ENCODE measurements around the gene BCAP29.

BCAP29 gene, protein sequence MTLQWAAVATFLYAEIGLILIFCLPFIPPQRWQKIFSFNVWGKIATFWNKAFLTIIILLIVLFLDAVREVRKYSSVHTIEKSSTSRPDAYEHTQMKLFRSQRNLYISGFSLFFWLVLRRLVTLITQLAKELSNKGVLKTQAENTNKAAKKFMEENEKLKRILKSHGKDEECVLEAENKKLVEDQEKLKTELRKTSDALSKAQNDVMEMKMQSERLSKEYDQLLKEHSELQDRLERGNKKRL

DNA sequence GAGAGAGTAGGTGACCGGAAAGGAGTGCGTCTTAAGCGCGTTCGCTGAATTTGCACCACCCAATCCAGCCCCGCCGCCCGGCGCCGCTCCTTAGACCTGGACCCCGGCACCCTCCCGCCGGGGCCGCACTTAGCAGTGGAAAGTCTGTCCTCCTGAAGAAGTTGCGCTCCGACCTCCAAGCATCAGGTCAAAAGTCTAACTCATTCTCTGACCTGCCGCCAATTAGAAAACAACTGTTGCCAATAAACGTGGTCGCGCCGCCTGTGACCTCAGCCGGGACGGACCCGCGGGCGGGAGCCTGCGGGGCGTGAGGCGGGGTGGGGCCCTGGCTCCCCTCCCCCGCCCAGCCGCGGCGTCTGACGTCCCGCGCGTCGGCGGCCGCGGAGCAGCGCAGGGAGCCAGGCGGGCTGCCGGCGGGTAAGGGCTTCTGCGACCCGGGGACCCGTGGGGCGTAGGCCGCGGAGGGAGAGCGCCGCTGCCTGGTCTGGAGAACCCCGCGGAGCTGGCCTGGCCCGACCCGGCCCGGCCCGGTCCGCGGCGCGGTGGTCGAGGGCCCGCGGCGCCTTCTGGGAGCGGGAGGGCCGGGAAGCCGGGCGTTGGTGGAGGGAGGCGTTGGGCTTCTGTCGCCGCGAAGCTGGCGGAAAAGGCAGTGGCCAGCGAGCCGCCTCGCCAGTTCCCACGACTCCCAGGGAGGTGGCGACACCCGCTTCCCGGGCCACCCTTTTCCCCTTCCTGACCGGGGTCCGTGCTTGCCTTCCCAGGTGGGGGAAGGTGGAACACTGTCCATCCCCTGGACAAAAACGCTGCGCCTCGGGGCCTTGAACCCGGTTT, at the start of gene BCAP29:
BCAP29 (plus strand) TSS at position 362 of the 831 bp plus-strand sequence. CDS start 527 bp downstream, outside the sequence.
- TF ChIP-seq TCF12 (IDR thresholded peaks at IDR 0.05; ENCODE audit: low read depth) (no peak), ZBTB7A (IDR thresholded peaks at IDR 0.05; ENCODE audit: low read depth) (peak; percentile 49), NFIC (IDR thresholded peaks at IDR 0.05) (no peak), TEAD4 (IDR thresholded peaks at IDR 0.05) (no peak), EP300 (IDR thresholded peaks at IDR 0.05; ENCODE audit: borderline replicate concordance) (0 out of 2 replicates have a peak, but pooled peaks have one; percentile 9), EGR1 (IDR thresholded peaks at IDR 0.05) (no peak), CREB1 (IDR thresholded peaks at IDR 0.05; ENCODE audit: low read depth) (peak; percentile 61; the same call in 1 of the 2 replicates), FOXM1 (IDR thresholded peaks at IDR 0.05; ENCODE audit: borderline replicate concordance, low read depth) (no peak), TAF1 (IDR thresholded peaks at IDR 0.05; ENCODE audit: low read depth) (peak; percentile 39; the same call in 1 of the 2 replicates), RAD21 (IDR thresholded peaks at IDR 0.05; ENCODE audit: low read depth) (peak; percentile 2; the same call in 1 of the 2 replicates), CEBPB (IDR thresholded peaks at IDR 0.05) (0 out of 2 replicates have a peak, but pooled peaks have one; percentile 15)
- TF ChIP-seq, protein P1, sequence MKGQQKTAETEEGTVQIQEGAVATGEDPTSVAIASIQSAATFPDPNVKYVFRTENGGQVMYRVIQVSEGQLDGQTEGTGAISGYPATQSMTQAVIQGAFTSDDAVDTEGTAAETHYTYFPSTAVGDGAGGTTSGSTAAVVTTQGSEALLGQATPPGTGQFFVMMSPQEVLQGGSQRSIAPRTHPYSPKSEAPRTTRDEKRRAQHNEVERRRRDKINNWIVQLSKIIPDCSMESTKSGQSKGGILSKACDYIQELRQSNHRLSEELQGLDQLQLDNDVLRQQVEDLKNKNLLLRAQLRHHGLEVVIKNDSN (IDR thresholded peaks at IDR 0.05) = no peak
- TF ChIP-seq, protein P2, sequence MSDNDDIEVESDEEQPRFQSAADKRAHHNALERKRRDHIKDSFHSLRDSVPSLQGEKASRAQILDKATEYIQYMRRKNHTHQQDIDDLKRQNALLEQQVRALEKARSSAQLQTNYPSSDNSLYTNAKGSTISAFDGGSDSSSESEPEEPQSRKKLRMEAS (IDR thresholded peaks at IDR 0.05) = peak; percentile 40; the same call in 1 of the 2 replicates
- TF ChIP-seq, protein P3, sequence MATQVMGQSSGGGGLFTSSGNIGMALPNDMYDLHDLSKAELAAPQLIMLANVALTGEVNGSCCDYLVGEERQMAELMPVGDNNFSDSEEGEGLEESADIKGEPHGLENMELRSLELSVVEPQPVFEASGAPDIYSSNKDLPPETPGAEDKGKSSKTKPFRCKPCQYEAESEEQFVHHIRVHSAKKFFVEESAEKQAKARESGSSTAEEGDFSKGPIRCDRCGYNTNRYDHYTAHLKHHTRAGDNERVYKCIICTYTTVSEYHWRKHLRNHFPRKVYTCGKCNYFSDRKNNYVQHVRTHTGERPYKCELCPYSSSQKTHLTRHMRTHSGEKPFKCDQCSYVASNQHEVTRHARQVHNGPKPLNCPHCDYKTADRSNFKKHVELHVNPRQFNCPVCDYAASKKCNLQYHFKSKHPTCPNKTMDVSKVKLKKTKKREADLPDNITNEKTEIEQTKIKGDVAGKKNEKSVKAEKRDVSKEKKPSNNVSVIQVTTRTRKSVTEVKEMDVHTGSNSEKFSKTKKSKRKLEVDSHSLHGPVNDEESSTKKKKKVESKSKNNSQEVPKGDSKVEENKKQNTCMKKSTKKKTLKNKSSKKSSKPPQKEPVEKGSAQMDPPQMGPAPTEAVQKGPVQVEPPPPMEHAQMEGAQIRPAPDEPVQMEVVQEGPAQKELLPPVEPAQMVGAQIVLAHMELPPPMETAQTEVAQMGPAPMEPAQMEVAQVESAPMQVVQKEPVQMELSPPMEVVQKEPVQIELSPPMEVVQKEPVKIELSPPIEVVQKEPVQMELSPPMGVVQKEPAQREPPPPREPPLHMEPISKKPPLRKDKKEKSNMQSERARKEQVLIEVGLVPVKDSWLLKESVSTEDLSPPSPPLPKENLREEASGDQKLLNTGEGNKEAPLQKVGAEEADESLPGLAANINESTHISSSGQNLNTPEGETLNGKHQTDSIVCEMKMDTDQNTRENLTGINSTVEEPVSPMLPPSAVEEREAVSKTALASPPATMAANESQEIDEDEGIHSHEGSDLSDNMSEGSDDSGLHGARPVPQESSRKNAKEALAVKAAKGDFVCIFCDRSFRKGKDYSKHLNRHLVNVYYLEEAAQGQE (IDR thresholded peaks at IDR 0.05; ENCODE audit: low read depth) = no peak

DNA sequence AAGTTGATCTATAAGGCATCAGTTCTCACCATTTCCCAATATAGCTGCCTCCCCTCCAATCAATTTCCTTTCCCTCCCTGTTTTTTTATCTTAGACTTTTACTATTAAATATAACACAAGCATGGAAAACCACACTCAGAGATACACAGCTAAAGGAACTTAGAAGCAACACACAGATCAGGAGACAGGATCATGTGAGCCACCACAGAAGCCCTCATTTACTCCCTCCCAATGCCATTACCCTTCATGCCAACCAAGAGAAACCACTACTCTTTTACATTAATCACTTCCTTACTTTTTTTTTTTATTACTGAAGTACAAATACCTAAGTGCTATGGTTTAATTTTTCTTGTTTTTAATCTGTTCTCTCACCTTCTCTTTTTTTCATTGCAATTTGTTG, 49.3 kb upstream of the BCAP29 start:
- TF ChIP-seq RAD21 (IDR thresholded peaks at IDR 0.05; ENCODE audit: low read depth) (no peak), YY1 (IDR thresholded peaks at IDR 0.05; ENCODE audit: low read depth) (no peak), CREB1 (IDR thresholded peaks at IDR 0.05; ENCODE audit: low read depth) (no peak), NFIC (IDR thresholded peaks at IDR 0.05) (no peak)

DNA sequence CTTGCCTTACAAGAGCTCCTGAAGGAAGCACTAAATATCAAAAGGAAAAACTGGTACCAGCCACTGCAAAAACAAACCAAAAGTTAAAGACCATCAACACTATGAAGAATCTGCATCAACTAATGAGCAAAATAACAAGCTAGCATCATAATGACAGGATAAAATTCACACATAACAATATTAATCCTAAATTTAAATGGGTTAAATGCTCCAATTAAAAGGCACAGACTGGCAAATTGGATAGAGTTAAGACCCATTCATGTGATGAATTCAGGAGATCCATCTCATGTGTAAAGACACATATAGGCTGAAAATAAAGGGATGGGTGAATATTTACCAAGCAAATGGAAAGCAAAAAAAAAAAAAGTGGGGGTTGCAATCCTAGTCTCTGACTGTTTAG, 45.9 kb upstream of the BCAP29 start:
- TF ChIP-seq, protein P2 (IDR thresholded peaks at IDR 0.05) = no peak
- no peak for TF ChIP-seq FOXM1 (IDR thresholded peaks at IDR 0.05; ENCODE audit: borderline replicate concordance, low read depth)
- TF ChIP-seq EGR1 (IDR thresholded peaks at IDR 0.05) = no peak
- TF ChIP-seq TCF12 (IDR thresholded peaks at IDR 0.05; ENCODE audit: low read depth) = no peak
- no peak for TF ChIP-seq TEAD4 (IDR thresholded peaks at IDR 0.05)
- no peak for TF ChIP-seq ZBTB7A (IDR thresholded peaks at IDR 0.05; ENCODE audit: low read depth)
- no peak for TF ChIP-seq RAD21 (IDR thresholded peaks at IDR 0.05; ENCODE audit: low read depth)
- no peak for TF ChIP-seq CREB1 (IDR thresholded peaks at IDR 0.05; ENCODE audit: low read depth)
- TF ChIP-seq CEBPB (IDR thresholded peaks at IDR 0.05) = no peak

DNA sequence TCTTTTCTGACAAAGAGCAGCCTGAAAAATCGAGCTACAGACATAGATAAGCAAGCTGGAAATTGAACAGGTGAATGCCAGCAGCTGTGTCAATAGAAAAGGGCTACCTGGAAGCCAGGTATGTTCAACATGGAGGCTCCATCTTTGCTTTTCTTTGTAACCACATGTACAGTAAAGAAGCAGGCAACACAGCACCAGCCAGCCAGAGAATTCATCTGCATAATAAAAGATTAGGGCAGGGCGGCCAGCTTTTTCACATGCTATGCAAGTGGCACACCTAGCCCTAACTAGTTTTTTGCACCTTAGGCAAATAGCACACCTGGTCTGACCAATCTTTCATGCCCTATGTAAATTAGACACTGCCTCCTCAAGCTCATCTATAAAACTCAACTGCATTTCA, 42.0 kb upstream of the BCAP29 start:
- TF ChIP-seq, protein P3 (IDR thresholded peaks at IDR 0.05; ENCODE audit: low read depth) = no peak
- TF ChIP-seq EP300 (IDR thresholded peaks at IDR 0.05; ENCODE audit: borderline replicate concordance) = no peak
- TF ChIP-seq NFIC (IDR thresholded peaks at IDR 0.05) = no peak
- no peak for TF ChIP-seq EGR1 (IDR thresholded peaks at IDR 0.05)
- no peak for TF ChIP-seq CREB1 (IDR thresholded peaks at IDR 0.05; ENCODE audit: low read depth)

DNA sequence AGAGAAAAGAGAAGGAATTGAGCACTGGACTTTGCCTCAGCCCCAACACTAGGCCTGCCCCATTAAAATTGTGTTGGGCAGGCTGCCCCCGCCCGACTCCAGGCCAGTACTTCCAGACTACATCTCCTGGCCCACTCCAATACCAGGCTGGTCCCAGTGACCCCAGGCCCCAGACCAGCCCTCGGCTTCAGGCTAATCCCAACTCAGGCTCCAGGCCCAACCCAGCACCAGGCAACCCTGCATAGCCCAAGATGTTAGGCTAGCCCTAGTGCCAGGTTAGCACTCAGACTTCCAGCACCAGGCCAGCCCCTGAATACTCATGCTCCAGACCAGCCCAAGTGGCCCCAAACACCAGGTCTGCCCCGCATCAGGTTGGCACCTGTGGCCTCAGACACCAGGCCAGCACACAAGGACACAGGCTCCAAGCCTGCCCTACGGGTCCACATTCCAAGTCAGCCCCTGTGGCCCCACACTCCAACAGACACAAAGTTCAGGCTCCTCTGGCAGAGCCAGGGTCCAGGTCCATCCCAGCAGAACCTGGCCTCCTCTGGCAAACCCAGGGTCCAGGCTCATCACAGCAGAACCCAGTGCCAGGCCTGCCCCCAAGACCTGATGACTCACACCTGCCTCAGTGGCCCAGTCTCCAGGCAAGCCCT, 36.6 kb upstream of the BCAP29 start:
- TF ChIP-seq CREB1 (IDR thresholded peaks at IDR 0.05; ENCODE audit: low read depth) (no peak), TAF1 (IDR thresholded peaks at IDR 0.05; ENCODE audit: low read depth) (no peak), EGR1 (IDR thresholded peaks at IDR 0.05) (no peak), CEBPB (IDR thresholded peaks at IDR 0.05) (no peak), NFIC (IDR thresholded peaks at IDR 0.05) (no peak), EP300 (IDR thresholded peaks at IDR 0.05; ENCODE audit: borderline replicate concordance) (no peak)
- TF ChIP-seq, protein P1 (IDR thresholded peaks at IDR 0.05) = no peak
- TF ChIP-seq, protein P3 (IDR thresholded peaks at IDR 0.05; ENCODE audit: low read depth) = no peak
- TF ChIP-seq, protein P2 (IDR thresholded peaks at IDR 0.05) = no peak

All from Ishikawa (cell line).